ENCODE results near the gene KRT27.
"Not testable (repeated sequence)": the region's sequence is repeated elsewhere in the genome, so short reads cannot be mapped to it uniquely, and the experiment has no call there.

Gene KRT27

GRCh38 chr17:40782450-40782849, at the start of gene KRT27:
TSS of gene KRT27 (minus strand) at chr17:40782550. CDS start at chr17:40782493, 57 bp downstream.
- no peak for DNase-seq

- DNase-seq: no peak
These were observed 47.9 kb upstream of the KRT27 start for GRCh38 chr17:40830085-40830776.

- no peak for DNase-seq
These were observed 46.2 kb upstream of the KRT27 start for GRCh38 chr17:40828454-40829044.

GRCh38 chr17:40827746-40828453, 45.5 kb upstream of the KRT27 start:
- DNase-seq: no peak

GRCh38 chr17:40825599-40825998, 43.2 kb upstream of the KRT27 start:
- no peak for DNase-seq

GRCh38 chr17:40824015-40824832, 41.9 kb upstream of the KRT27 start:
- DNase-seq: no peak

GRCh38 chr17:40822132-40822812, 39.9 kb upstream of the KRT27 start, which contains the start of gene KRT10:
TSS of gene KRT10 (minus strand) at chr17:40822614. CDS start at chr17:40822585, 29 bp downstream.
- no peak for DNase-seq

GRCh38 chr17:40821536-40821935, 39.2 kb upstream of the KRT27 start:
- DNase-seq: no peak

- DNase-seq: no peak
These were observed 38.0 kb upstream of the KRT27 start for GRCh38 chr17:40820228-40820838.

- DNase-seq: peak; percentile 17
These were observed 37.3 kb upstream of the KRT27 start for GRCh38 chr17:40819528-40820125.

GRCh38 chr17:40818733-40819527, 36.6 kb upstream of the KRT27 start:
- DNase-seq: peak; percentile 64

GRCh38 chr17:40818343-40818732, 36.0 kb upstream of the KRT27 start:
- no peak for DNase-seq

GRCh38 chr17:40817103-40817682, 34.8 kb upstream of the KRT27 start:
- no peak for DNase-seq

GRCh38 chr17:40816569-40816968, 34.2 kb upstream of the KRT27 start:
- no peak for DNase-seq

GRCh38 chr17:40815381-40815780, 33.0 kb upstream of the KRT27 start:
- DNase-seq: no peak

GRCh38 chr17:40814657-40815056, 32.3 kb upstream of the KRT27 start:
- not testable (repeated sequence) for DNase-seq

- no peak for DNase-seq
These were observed 31.5 kb upstream of the KRT27 start for GRCh38 chr17:40813804-40814203.

GRCh38 chr17:40812639-40813038, 30.3 kb upstream of the KRT27 start:
- no peak for DNase-seq

GRCh38 chr17:40810494-40810893, 28.1 kb upstream of the KRT27 start:
- no peak for DNase-seq

GRCh38 chr17:40809721-40810421, 27.5 kb upstream of the KRT27 start:
- DNase-seq: no peak

Measured in DMS79 treated with DMSO at 0.1 percent for 48 hours (cell line).